K562 (cell line): ENCODE results near the gene LMBR1. TPM values are rescaled to one million over a fixed set of nuclear protein-coding genes. Genes with fewer than 3 reads are reported as not detected.

ENCODE experiments used
- ATF3 ChIP-seq, 2 experiments: fragments of 450-650 bp in 1 of 2; sonication (generic) in 1 of 2; formaldehyde crosslinking in 1 of 2; IDR thresholded peaks in 1 of 2; conservative IDR thresholded peaks in 1 of 2; 2 replicates each; pipeline versions ENCODE4 v1.6.1 to v1.8.1; 2016 to 2023; ENCODE audit warnings: mild to moderate bottlenecking in 2 of 2, moderate library complexity in 2 of 2, inconsistent platforms in 1 of 2, missing genetic modification reagents in 1 of 2
- BCLAF1 ChIP-seq, 2 experiments: fragments of 450-650 bp in 1 of 2; IDR thresholded peaks; 2 replicates each; pipeline ENCODE4 v1.6.1; 2011 to 2017; ENCODE audit warnings: low read depth in 2 of 2, antibody characterized with exemption in 1 of 2, borderline replicate concordance in 1 of 2, low read length in 1 of 2, mild to moderate bottlenecking in 1 of 2, mixed read lengths in 1 of 2; ENCODE audit not compliant: control insufficient read depth in 1 of 2
- CBFB ChIP-seq: sonication (generic); formaldehyde crosslinking; IDR thresholded peaks from 2 replicates; pipeline ENCODE4 v1.4.0; 2020; ENCODE audit warnings: mild to moderate bottlenecking, missing genetic modification reagents
- IRF2 ChIP-seq: sonication (generic); formaldehyde crosslinking; IDR thresholded peaks from 2 replicates; pipeline ENCODE4 v1.8.1; 2022; ENCODE audit warnings: mild to moderate bottlenecking, missing genetic modification reagents
- RFX5 ChIP-seq: IDR thresholded peaks from 2 replicates; pipeline ENCODE4 v1.6.1; 2011; ENCODE audit warnings: low read depth, mild to moderate bottlenecking, improper control_type of control experiment, low read length
- TAL1 ChIP-seq: fragments of 450-650 bp; IDR thresholded peaks from 2 replicates; pipeline ENCODE4 v1.6.1; 2016; ENCODE audit warnings: mild to moderate bottlenecking
- ZBTB33 ChIP-seq: sonication (generic); formaldehyde crosslinking; IDR thresholded peaks from 2 replicates; pipeline ENCODE4 v1.8.1; 2023; ENCODE audit warnings: mild to moderate bottlenecking, missing genetic modification reagents
- ZNF124 ChIP-seq: sonication (generic); formaldehyde crosslinking; IDR thresholded peaks from 2 replicates; pipeline ENCODE4 v1.8.1; 2022; ENCODE audit warnings: missing genetic modification reagents
- ZNF239 ChIP-seq: fragments of 250-450 bp; sonication (Bioruptor Pico); IDR thresholded peaks from 2 replicates; pipeline ENCODE4 v1.4.0; 2020; ENCODE audit warnings: mild to moderate bottlenecking
- ZNF668 ChIP-seq: fragments of 250-450 bp; sonication (Bioruptor Pico); IDR thresholded peaks from 2 replicates; pipeline ENCODE4 v1.8.0; 2022; ENCODE audit warnings: mild to moderate bottlenecking, inconsistent platforms
- polyA plus RNA-seq, 8 experiments: library from polyadenylated mRNA; depleted of rRNA in 4 of 8; stranded (reverse) in 5 of 8; unstranded in 3 of 8; fragments of >200 nt; fragmentation: Nextera tagmentation in 2 of 8; fragmentation: Illumina TruSeq in 1 of 8; extraction: Ambion mirVana in 2 of 8; extraction: Trizol in 1 of 8; gene quantifications; 2 replicates each; pipeline versions ENCODE4 v1.2.1 to v1.2.3, GENCODE V29; 2011 to 2014; ENCODE audit warnings: inconsistent platforms in 1 of 8, missing spikeins in 1 of 8
- total RNA-seq, 7 experiments: library from RNA; depleted of rRNA in 6 of 7; stranded (reverse); fragments of >200 nt in 6 of 7; fragmentation: Illumina TruSeq in 2 of 7; extraction: Trizol in 2 of 7; gene quantifications; 2 replicates each; pipeline versions ENCODE4 v1.2.1 to v1.2.3, GENCODE V29; 2011 to 2021; ENCODE audit warnings: low replicate concordance in 1 of 7
- TF ChIP-seq, protein P1 (sequence below), 2 experiments: IDR thresholded peaks in 1 of 2; conservative IDR thresholded peaks in 1 of 2; 2 replicates each; pipeline ENCODE4 v1.6.1; 2016; ENCODE audit warnings: low read depth in 2 of 2, mild to moderate bottlenecking in 1 of 2, missing compliant biosample characterization in 1 of 2, missing genetic modification characterization in 1 of 2, moderate library complexity in 1 of 2

The LMBR1 gene
- total and polyA plus RNA-seq, 9 of the 15 experiments (the other 6 are each of a cell fraction or from before 2014, with no cell fraction given) = 7.7 to 90.0 (median 59.9) TPM

- TF ChIP-seq BCLAF1 (IDR thresholded peaks at IDR 0.05; ENCODE audit: borderline replicate concordance in 1 of 2, control insufficient read depth in 1 of 2, low read depth in 2 of 2, low read length in 1 of 2) (no peak), RFX5 (no peak), ATF3 (IDR thresholded peaks at IDR 0.05) (no peak; the same call in 1 of the 2 replicates), ATF3 (CRISPR knock-in tag; conservative IDR thresholded peaks at IDR 0.05) (peak; percentile 81), ZNF239 (no peak), CBFB (CRISPR knock-in tag) (no peak), ZNF668 (CRISPR knock-in tag) (no peak), ZBTB33 (CRISPR knock-in tag) (peak; percentile 91), IRF2 (peak; percentile 73; the same call in 1 of the 2 replicates), ZNF124 (CRISPR knock-in tag) (no peak; the same call in 1 of the 2 replicates), TAL1 (no peak)
- TF ChIP-seq, protein P1, sequence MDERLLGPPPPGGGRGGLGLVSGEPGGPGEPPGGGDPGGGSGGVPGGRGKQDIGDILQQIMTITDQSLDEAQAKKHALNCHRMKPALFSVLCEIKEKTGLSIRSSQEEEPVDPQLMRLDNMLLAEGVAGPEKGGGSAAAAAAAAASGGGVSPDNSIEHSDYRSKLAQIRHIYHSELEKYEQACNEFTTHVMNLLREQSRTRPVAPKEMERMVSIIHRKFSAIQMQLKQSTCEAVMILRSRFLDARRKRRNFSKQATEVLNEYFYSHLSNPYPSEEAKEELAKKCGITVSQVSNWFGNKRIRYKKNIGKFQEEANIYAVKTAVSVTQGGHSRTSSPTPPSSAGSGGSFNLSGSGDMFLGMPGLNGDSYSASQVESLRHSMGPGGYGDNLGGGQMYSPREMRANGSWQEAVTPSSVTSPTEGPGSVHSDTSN (CRISPR knock-in tag; IDR thresholded peaks at IDR 0.05; ENCODE audit: low read depth) = no peak
- TF ChIP-seq, protein P1 (tag; conservative IDR thresholded peaks at IDR 0.05; ENCODE audit: low read depth) = no peak
These were observed 252.6 kb downstream of the LMBR1 start, which contains the start of gene RNF32 (continued) for GRCh38 chr7:156640257-156640948.
